ENCODE data around the gene APCDD1L. TPM values are rescaled to one million over a fixed set of nuclear protein-coding genes. Genes with fewer than 3 reads are reported as not detected.

Gene APCDD1L
- polyA plus RNA-seq, 1 donor from 2014 or later = not detected

DNA sequence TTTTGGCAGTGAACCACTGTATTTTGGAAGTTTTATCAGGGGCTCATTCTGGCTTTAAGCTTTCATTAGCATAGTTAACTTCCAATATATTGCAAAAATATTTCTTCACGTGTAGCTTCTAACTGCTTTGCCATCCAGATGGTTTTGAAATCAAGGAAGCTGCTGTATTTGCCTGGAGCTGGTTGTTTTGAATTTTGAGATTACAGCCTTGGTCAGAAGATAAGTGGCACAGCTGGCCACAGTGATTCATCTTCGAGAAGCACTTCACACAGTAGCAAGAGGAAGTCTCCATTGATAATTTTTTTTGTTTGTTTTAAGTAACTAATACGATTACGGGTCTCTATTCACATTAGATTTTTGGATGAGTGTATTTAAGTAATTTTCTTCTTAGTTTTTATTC is 3.8 kb downstream of the APCDD1L start:
- no peaks in the 10 kb centered on the region for H3K9me2 ChIP-seq (ENCODE audit: insufficient read depth, low read length)
- no peak overlapping the region for H3K4me2 ChIP-seq (ENCODE audit: low read length)
- H3F3A ChIP-seq (ENCODE audit: insufficient read depth, low read length, poor library complexity, severe bottlenecking) = no peaks in the 10 kb centered on the region
- H4K20me1 ChIP-seq (ENCODE audit: insufficient read depth) = no peaks in the 10 kb centered on the region
- H3K4me3 ChIP-seq (ENCODE audit: low read length) = no peak overlapping the region
- no peaks in the 10 kb centered on the region for H3K36me3 ChIP-seq (ENCODE audit: insufficient read depth, low read length)
- H3K79me2 ChIP-seq (replicated peaks; ENCODE audit: insufficient read depth, low read length) = no peaks in the 10 kb centered on the region
- H3K9ac ChIP-seq (ENCODE audit: low read length) = no peak overlapping the region
- peaks cover 40% of the 10 kb centered on the region for H3K27me3 ChIP-seq (ENCODE audit: insufficient read depth, low read depth, low read length)
- no peak overlapping the region for H2AFZ ChIP-seq (ENCODE audit: low read depth, low read length)
- H3K9me3 ChIP-seq (ENCODE audit: low read length) = peaks cover 2% of the 10 kb centered on the region
- no peak overlapping the region for H3K27ac ChIP-seq (ENCODE audit: low read length)
- TF ChIP-seq MXI1 (conservative IDR thresholded peaks at IDR 0.05; ENCODE audit: poor library complexity, severe bottlenecking) (no peak), EZH2 (IDR thresholded peaks at IDR 0.05; ENCODE audit: borderline replicate concordance, insufficient read depth, low read length, poor library complexity, severe bottlenecking) (no peak), EP300 (conservative IDR thresholded peaks at IDR 0.05; ENCODE audit: poor library complexity, severe bottlenecking) (no peak), TAF1 (IDR thresholded peaks at IDR 0.05; ENCODE audit: low read depth) (no peak), REST (IDR thresholded peaks at IDR 0.05; ENCODE audit: borderline replicate concordance) (no peak), SMC3 (conservative IDR thresholded peaks at IDR 0.05; ENCODE audit: poor library complexity) (no peak), RAD21 (conservative IDR thresholded peaks at IDR 0.05) (no peak)

DNA sequence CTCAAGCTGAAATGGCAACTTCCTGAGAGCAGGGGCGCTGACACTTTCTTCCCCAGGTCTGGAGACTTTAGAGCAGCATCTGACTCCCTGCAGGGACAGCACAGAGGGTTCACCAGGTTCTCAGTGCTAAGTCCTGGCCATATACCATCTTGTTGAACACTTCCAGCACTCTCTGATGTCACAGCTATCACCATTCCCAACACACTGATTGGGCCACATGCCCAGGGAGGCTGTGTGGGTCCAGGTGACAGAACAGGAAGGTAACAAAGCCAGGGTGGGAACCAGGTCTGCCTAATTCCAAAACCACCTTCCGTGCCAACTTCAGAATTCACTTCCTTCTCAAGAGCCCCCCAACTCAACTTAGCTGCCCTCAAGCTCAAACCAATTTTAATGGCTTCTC is 4.3 kb downstream of the APCDD1L start:
- Histone ChIP-seq H3K27me3 (ENCODE audit: insufficient read depth, low read depth, low read length) (peaks cover 35% of the 10 kb centered on the region), H4K20me1 (ENCODE audit: insufficient read depth) (no peaks in the 10 kb centered on the region), H3F3A (ENCODE audit: insufficient read depth, low read length, poor library complexity, severe bottlenecking) (no peaks in the 10 kb centered on the region), H3K27ac (ENCODE audit: low read length) (no peak overlapping the region), H3K9me2 (ENCODE audit: insufficient read depth, low read length) (no peaks in the 10 kb centered on the region), H3K4me2 (ENCODE audit: low read length) (no peak overlapping the region), H3K9ac (ENCODE audit: low read length) (no peak overlapping the region), H3K36me3 (ENCODE audit: insufficient read depth, low read length) (no peaks in the 10 kb centered on the region), H2AFZ (ENCODE audit: low read depth, low read length) (no peak overlapping the region), H3K9me3 (ENCODE audit: low read length) (peaks cover 2% of the 10 kb centered on the region), H3K79me2 (replicated peaks; ENCODE audit: insufficient read depth, low read length) (no peaks in the 10 kb centered on the region), H3K4me3 (ENCODE audit: low read length) (no peak overlapping the region)
- TF ChIP-seq EP300 (conservative IDR thresholded peaks at IDR 0.05; ENCODE audit: poor library complexity, severe bottlenecking) = no peak
- TF ChIP-seq REST (IDR thresholded peaks at IDR 0.05; ENCODE audit: borderline replicate concordance) = no peak
- no peak for TF ChIP-seq MXI1 (conservative IDR thresholded peaks at IDR 0.05; ENCODE audit: poor library complexity, severe bottlenecking)
- no peak for TF ChIP-seq POLR2AphosphoS5 (IDR thresholded peaks at IDR 0.05)
- TF ChIP-seq EZH2 (IDR thresholded peaks at IDR 0.05; ENCODE audit: borderline replicate concordance, insufficient read depth, low read length, poor library complexity, severe bottlenecking) = no peak
- TF ChIP-seq, protein P1, sequence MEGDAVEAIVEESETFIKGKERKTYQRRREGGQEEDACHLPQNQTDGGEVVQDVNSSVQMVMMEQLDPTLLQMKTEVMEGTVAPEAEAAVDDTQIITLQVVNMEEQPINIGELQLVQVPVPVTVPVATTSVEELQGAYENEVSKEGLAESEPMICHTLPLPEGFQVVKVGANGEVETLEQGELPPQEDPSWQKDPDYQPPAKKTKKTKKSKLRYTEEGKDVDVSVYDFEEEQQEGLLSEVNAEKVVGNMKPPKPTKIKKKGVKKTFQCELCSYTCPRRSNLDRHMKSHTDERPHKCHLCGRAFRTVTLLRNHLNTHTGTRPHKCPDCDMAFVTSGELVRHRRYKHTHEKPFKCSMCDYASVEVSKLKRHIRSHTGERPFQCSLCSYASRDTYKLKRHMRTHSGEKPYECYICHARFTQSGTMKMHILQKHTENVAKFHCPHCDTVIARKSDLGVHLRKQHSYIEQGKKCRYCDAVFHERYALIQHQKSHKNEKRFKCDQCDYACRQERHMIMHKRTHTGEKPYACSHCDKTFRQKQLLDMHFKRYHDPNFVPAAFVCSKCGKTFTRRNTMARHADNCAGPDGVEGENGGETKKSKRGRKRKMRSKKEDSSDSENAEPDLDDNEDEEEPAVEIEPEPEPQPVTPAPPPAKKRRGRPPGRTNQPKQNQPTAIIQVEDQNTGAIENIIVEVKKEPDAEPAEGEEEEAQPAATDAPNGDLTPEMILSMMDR (IDR thresholded peaks at IDR 0.05; ENCODE audit: poor library complexity, severe bottlenecking) = no peak
- TF ChIP-seq RAD21 (conservative IDR thresholded peaks at IDR 0.05) = no peak
- TF ChIP-seq SMC3 (conservative IDR thresholded peaks at IDR 0.05; ENCODE audit: poor library complexity) = no peak
- TF ChIP-seq TAF1 (IDR thresholded peaks at IDR 0.05; ENCODE audit: low read depth) = no peak

Measured in neural cell (in vitro differentiated cells).